ENCODE measurements around the gene ADCY3.

Gene ADCY3

DNA sequence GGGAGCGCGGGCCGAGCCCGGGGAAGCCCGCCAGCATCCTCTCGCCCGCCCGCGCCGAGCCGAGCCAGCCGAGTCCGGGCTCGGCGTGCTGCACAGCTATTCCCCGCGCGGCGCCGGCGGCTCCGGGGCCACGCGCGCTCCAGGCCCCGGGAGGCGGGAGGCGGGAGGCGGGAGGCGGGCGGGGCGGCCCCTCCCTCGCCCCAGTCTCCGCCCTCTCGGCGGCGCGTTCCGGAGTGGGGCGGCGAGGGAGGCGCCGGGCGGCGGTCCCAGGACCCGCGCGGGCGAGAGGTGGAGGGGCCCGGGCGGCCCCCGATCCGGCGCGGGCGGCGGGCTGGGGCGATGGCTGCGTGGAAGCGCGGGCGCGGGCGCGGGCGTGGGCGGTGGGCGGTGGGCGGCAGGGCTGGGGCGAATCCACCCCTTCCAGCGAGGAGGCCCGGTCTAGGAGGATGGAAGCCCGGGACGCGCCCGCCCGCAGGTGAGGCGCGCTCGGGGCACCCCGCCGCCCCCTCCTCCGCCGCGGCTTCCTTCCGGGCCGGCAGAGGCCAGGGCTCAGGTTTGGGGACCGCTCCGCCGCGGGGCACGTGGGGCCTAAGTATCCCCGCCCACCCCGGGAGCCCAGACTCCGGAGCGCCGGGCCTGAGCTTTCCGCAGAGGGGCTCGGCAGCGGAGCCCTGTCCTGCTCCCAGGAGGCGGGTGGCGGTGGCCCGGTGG, at the start of gene ADCY3:
Gene ADCY3 (minus strand): TSS at position 140 of the 711 bp plus-strand sequence. CDS start 1,250 bp downstream, outside the sequence.
- no peak for DNase-seq (ENCODE audit: low read depth)

DNA sequence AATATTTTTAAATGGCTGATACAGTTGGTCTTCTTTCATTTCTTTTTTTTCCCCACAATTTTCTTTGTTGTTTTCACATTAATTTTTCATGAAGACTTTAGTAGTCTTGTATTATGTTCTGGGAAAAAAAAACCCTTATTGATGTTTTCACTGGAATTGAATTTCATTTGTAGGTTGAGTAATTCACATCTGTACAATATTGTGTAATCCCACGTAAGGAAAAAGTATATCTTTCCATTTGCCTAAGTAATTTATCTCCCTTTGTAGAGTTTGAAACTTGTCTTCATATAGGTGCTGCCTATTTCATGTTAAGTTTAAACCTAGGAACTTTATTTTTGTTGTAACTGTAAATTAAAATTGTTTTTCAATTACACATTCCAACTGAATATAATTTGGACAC, 49.7 kb upstream of the ADCY3 start:
- DNase-seq (ENCODE audit: low read depth), result no peak

DNA sequence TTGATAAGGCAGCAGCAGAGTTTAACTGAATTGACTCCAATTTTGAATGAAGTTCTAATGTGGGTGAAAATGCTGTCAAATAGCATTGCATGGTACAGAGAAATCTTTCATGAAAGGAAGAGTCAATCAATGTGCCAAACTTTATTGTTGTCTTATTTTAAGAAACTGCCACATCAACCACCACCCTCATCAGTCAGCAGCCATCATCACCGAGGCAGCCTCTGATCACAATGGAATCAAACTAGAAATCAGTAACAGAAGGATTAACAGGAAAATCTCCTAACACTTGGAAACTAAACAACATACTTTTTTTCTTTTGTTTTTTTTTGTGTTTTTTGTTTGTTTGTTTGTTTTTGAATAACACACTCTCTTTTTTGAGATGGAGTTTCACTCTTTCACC, 41.9 kb upstream of the ADCY3 start:
- DNase-seq (ENCODE audit: low read depth), result no peak

DNA sequence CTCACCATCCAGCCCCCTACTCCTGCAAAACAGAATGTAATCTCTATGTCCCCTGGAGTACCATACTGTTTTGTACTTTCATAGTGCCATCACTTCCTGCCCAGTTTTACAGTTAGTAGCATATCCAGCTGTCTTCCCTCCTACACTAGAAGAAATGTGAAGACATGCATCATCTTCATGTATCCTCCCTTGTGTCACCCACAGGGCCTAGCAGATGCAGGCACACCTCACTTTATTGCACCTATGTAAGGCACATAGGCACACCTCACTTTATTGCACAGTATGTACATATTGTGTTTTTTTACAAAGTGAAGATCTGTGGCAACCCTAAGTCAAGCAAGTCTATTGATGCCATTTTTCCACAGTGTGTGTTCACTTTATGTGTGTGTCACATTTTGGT, 39.7 kb upstream of the ADCY3 start:
- DNase-seq (ENCODE audit: low read depth), result no peak

DNA sequence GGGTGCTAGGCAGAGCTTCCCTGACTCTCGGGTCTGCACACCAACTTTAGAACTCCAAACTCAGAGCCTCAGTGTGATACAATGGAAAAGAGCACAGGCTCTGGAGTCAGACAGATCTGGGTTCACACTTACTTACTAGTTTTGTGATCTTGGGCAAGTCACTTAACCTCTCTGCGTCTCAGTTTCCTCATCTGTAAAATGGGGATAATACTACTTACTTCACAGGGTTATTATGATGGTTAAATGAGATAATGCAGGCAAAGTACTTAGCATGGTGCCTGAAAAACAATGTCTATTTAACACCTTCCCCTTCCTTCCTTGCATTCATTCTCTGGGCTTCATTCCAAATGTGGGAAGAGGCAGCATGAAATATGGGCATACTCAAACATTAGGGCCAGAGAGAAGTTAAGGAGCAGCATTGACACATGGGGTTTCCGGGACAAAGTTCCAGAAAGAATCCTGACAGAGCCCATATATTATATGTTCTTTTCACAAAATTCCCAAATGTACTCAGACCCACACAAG, 38.4 kb upstream of the ADCY3 start:
- DNase-seq (ENCODE audit: low read depth), result no peak

DNA sequence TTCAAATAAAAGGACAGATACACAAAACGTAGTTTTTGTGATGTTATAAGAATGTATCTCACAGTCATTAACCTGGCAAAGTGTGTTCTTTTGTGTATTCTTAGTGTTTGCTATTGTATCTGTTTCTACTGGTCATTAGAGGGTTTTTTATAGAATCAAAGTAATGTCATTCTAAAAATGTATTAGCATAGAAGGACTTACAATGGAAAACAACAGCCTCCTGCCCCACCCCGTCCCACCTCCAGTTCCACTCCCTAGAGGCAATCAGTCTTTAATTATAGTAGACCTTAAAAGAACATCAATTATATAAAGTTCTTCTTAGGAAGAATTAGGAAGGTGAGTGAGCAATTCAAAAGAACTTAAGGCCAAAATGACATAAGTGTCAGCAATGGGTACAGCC, 37.9 kb upstream of the ADCY3 start:
- no peak for DNase-seq (ENCODE audit: low read depth)

DNA sequence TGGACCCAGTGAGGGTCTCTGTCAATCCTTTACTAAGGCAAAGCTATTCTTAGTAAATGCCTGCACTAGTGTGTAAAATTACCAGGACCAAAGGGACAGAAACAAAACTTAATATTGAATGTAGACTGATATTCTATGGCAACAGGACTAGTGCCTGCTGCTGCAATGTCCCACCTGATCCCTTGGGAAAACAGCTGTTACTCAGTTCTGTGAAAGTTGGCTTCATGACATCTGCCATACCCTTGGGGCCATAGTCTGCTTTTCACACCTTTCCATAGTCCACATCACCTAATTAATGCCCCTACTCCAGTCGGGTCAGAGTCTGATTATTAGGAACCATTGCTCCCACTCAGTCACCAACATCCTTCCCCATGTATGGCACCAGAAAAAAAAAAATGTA, 37.2 kb upstream of the ADCY3 start:
- DNase-seq (ENCODE audit: low read depth), result no peak

DNA sequence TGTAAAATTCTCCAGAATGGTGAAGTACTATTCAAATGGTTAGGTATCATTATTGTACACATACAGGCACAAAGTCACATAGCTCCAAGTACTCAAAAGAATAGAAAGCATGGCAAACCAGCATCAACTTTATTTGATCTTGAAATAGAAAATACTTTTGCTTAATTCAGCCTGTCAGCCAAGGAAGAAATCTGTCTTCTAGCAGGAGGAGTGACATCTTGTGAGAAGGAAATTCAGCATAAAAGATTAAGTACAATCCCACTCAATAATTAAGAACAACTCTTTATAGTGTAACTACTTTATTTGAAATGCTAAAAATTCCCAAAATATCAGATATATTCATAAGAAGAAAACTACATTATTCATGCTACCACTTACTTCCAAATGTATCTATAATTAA, 35.9 kb upstream of the ADCY3 start:
- DNase-seq (ENCODE audit: low read depth), result no peak

DNA sequence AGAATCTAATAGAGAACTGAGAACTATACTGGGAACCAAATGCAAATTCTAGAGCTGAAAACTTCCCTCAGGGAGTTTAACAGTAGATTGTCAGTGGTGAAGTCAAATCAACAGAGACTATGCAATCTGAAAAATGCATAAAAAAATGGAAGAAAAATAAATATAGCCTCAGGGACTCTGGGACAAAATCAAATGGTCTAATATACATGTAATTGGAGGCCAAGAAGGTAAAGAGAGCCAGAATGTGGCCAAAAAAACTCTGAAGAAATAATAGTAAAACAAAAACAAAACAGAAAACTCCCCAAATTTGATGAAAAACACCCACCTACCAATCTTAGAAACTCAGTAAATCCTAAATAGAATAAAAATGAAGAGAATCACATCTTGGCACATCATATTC, 35.2 kb upstream of the ADCY3 start:
- no peak for DNase-seq (ENCODE audit: low read depth)

DNA sequence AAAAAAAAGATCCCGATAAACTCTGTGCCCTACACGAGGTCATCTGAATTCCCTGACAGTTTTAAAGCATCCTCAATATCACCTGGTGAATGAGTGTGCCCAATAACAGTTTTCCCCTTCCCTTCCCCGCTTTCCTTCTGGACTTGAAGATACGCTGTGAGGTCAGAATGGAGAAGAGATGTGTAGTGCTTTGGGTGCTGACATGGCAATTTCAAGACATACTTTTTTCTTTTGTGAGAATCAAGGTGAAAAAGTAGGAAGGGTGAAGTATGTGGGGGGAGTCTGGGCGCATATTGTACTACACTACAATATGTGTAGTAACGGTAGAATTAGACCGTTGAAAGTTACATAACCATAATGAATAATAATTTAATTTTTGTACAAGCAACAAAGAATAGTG, 30.1 kb upstream of the ADCY3 start:
- no peak for DNase-seq (ENCODE audit: low read depth)

DNA sequence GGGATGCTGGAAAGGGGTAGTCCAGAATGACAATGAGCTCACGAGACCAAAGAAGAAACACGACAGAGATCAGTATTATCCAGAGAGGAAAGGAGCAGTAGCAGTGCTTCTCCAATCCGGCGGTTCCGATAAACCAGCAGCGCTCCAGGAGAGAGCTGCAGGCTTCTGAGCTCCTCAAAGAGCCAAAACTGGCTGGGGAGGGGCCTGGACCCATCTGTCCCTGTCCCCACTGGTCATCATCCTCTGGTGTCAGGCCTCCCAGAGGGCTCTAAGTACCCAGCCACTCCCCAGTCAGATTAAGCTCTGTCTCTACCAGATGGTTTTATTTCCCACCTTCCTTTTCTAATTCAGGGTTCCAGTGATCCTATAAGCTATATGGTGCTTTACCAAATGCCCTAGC, 28.5 kb upstream of the ADCY3 start:
- no peak for DNase-seq (ENCODE audit: low read depth)

DNA sequence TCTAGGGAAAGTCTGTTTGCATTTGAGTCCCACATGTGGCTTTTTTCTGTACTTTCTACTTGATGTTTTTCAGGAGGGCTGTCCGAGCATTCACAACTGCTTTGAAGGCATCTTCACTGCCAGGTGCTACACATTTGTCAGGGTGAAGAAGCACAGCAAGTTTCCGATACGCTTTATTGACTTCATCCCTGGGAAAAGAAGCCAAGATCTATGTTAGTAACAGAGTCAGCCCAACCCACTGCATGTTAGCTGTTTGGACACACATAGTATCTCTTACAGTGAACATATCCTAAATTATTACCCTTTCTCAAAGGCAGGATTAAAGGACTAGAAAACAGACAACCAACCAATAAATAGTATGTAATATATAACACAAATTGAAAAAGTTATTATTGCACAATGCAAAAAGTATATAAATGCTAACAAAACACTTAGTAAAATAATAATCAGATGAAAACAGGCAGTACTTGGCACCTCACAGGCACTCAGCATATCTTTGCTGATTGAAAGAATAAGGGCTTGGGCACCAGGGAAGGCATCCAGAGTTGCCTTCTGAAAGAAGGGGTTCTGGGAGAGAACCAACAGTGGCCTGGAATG, 27.6 kb upstream of the ADCY3 start:
- no peak for DNase-seq (ENCODE audit: low read depth)

DNA sequence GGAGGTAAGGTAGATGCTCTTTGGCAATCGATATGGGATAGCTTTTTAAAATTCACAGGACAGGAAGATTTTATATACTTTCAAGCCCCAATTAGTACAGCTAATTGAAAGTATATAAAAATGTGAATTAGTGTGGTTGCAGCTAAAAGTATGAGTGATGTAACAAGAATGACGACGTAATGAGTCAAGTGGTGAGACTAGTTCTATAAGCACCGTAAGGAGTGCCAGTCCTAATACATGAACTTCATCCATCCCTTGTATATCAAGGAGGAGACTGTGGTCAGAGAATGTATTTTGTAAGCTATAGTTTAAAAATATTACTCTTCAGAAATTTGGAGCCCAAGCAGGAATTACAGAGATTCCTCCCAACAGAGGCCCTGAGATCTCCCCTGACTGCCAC, 25.9 kb upstream of the ADCY3 start:
- DNase-seq (ENCODE audit: low read depth), result no peak

DNA sequence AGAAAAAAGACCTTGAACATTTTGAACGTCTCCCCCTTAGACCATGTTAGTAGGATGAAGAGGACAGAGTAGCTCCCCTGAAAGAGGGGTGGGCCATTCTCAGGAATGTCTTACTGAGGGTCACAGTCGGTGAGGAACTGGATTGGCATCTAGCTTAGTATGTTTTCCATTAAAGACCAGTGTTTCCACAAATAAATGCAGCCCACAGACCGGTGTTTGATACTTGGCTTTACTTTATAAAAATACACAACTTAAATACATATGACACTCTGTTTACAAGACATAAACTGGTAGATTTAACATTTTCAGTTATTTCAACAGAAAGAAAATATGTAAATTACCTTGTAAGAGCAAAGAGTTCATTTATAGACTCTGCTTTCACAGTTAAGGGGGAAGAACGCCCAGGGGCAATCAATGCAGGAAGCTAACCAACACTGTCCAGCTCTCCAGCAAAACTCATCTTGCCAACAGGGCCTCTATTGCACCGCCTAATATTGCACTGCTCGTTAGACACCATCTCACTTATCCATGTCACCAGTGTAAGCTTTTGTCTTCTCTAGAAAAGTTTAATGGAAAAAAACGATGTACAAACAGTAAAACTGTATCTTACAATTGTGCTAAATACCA, 23.5 kb upstream of the ADCY3 start:
- DNase-seq (ENCODE audit: low read depth), result no peak

DNA sequence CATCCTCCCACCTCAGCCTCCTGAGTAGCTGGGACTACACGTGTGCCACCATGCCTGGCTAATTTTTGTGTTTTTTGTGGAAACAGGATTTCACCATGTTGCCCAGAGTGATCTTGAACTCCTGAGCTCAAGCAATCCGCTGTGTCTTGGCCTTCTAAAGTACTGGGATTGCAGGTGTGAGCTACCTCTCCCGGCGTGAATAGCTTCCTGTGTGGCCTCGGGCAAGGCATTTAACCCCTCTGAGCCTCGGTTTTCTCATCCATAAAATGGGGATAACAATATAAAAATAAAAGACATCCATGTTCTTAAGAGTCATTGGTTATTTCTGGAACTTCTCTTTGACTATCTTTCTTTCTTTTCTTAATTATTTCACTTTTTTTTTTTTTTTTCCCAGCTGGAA, 19.3 kb upstream of the ADCY3 start:
- no peak for DNase-seq (ENCODE audit: low read depth)

DNA sequence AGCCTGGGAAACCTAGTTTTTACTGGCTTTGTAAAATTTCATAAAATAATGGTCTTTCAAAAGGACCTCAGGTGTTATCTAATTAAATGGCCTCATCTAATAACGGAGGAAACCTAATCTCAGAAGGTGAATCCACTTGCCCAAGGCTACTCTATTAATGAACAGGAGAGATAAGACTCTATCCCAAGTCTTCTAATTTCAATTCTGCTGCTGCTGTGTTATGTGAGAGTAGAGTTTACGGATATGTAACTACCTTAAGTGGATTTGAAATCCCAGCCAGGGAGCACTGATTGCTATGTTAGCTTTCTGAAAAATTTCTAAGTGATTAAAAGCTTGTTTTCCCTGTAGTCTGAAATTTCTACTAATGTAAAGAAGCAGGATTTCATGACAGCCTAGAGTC, 17.2 kb upstream of the ADCY3 start:
- DNase-seq (ENCODE audit: low read depth), result no peak

DNA sequence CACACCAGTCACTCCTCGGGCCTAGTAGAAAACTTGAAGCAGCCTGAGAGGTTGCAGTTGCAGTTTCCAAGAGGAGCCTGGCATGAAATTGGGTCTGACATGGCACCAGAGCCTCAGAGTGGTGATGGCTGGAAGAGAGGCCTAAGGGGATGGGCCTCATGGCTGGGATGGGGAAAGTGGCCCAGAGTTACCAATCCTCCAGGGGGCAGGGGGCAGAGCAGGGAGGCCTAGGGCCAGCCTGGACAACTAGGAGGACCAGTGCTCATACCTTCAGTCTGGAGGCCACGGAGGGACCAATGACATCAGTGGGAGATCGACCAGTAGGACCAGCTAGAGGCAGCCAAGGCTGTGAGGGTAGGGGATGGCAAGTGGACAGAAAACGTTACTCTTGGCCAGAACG, 15.1 kb upstream of the ADCY3 start:
- DNase-seq (ENCODE audit: low read depth), result no peak

DNA sequence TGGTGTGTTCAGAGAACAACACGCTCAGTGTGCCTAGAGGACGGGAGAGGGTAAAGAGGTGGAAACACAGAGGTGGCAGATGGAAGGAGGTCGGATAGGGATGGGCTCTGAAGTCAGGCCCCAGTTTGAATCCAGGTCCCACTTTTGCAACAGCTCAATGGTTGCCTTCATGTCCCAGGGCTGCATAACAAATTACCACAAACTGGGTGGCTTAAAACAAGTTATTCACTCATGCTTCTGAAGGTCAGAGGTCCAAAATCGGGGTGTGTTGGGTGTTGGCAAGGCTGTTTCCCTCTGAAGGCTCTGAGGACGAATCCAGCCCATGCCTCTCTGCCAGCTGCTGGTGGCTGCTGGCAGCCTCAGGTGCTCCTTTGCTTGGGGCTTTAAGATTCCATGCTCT, 12.7 kb upstream of the ADCY3 start:
- DNase-seq (ENCODE audit: low read depth), result no peak

DNA sequence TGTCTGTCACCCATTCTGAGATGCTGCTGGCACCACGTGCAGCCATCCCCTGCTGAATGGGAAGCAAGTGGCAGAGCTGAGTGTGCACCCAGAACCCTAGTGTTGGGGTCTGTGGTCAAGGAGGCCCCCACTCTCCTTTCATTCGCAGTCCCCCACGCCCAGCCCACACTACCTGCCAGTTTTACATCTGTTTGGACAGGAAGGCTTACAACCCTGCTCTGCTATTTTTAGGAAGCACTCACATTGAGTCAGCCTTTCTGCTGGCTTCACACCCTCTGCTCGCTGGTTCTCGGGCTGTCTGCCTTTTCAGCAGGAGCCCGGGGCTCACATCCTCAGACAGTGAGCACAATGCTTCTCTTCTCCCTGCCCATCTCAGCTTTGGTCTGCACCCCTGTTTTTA, 10.7 kb upstream of the ADCY3 start:
- DNase-seq (ENCODE audit: low read depth), result no peak

DNA sequence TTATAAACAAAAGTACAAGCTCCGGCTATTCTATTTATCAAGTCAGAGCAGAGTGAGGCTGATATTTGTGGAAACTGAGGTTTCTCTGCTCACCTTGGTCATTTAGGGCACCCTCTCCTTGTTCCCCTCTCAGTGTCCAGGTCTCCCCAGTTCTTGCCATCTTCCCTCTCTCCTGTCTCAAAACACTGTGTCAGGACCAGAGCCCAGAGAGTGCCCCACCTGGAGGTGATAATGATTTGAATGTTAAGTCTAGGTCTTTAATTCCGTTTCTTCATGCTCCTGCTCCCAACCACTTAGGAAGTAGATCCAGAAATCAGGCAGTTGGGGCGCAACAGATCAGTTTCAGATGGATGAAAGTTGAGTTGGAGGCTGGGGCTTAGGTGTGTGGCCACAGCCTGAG, 9.2 kb upstream of the ADCY3 start:
- no peak for DNase-seq (ENCODE audit: low read depth)

DNA sequence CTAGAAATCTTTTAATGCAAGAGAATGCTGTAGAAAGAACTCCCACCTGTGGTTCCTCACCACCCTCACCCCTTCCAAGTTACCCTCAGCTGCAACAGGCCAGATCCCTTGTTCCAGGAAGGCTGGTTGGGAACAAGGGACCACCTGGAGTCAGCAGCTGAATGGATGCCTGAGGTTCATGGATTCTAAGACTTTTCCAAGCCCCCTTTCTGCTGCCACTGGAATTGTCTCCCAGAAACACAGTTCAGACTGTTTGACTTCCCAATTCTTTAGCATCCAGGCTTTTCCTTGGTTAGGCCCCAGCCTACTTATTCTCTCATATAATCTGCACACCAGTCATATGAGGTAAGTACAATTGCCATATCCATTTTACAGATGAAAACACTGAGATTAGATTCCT, 8.0 kb upstream of the ADCY3 start:
- DNase-seq (ENCODE audit: low read depth), result no peak

DNA sequence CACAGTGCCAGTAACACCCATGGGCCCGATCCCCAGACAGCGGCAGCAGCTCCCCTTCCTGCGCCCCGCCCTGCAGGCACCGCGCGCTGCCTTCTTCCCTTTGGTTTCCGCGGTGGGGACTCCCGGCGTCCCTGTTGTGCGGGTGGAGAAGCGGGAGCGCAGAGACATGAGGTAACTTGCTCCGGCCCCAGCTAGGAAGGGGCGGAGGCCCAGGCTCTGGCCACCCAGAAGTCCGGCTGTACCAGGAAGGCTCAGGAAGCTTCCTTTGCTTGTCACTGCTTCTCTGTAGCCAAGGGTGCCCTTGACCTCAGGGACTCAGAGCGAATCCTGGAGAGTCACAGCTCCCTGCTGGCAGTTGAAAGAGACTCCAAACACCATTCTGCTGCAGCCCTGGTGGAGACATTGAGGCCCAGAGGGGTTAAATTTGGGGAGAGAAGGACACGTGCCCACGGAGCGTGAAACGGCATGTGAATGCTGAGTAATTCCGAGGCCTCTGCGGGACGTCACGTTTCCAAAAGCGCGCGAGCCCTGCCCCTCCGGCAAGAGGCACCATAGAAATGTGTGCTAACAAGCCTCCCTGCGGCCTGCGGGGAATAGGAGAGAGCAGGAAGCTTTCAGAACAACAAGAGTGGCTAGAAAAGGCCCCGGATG, 6.7 kb upstream of the ADCY3 start:
- DNase-seq (ENCODE audit: low read depth), result no peak

DNA sequence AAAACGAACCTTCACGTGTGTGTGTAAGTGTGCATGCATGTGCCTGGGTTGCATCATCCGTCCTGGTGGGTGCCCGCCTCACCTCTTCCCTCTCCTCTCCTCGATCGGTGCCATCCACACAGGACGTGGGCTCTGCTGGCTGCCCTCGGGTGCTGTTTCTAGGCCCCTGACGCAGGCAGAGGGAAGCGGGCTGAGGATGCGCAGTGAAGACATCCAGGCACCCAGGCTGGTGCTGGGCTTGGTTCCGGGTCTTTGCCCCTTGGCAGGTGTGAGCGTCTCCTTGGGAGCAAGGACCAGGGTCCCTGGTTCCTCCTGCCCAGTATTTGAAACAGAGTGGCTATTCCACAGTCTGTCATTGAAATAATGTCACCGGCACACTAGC, 6.2 kb upstream of the ADCY3 start:
- no peak for DNase-seq (ENCODE audit: low read depth)
